HepG2 (cell line): ENCODE results near the gene SPAG8.

Experiments used
- CREB1 ChIP-seq, 2 experiments: fragments of 450-650 bp in 1 of 2; IDR thresholded peaks; 2 replicates each; pipeline ENCODE4 v1.6.1; 2016 to 2017; ENCODE audit warnings: control low read depth in 1 of 2, mild to moderate bottlenecking in 1 of 2, missing compliant biosample characterization in 1 of 2, missing genetic modification characterization in 1 of 2
- EP300 ChIP-seq, 3 experiments: sonication (generic) in 1 of 3; formaldehyde crosslinking in 1 of 3; IDR thresholded peaks; 2 replicates each; pipeline versions ENCODE4 v1.5.1 to v1.6.1; 2011 to 2020; ENCODE audit warnings: low read depth in 2 of 3, low read length in 2 of 3, borderline replicate concordance in 1 of 3, improper control_type of control experiment in 1 of 3, mild to moderate bottlenecking in 1 of 3, missing genetic modification reagents in 1 of 3, moderate library complexity in 1 of 3
- STAG1 ChIP-seq: sonication (generic); formaldehyde crosslinking; IDR thresholded peaks from 2 replicates; pipeline ENCODE4 v1.4.0; 2020; ENCODE audit warnings: missing genetic modification reagents

- TF ChIP-seq EP300 (IDR thresholded peaks at IDR 0.05; ENCODE audit: low read depth in 2 of 2, low read length in 2 of 2): no peak
- TF ChIP-seq EP300 (CRISPR knock-in tag; IDR thresholded peaks at IDR 0.05; ENCODE audit: borderline replicate concordance): no peak
- TF ChIP-seq CREB1 (IDR thresholded peaks at IDR 0.05): no peak
- TF ChIP-seq CREB1 (CRISPR knock-in tag; IDR thresholded peaks at IDR 0.05): no peak
- TF ChIP-seq STAG1: peak; percentile 91
Measured at GRCh38 chr9:35790385-35791296, 21.4 kb downstream of the SPAG8 start.
